GM18526 (cell line): ENCODE results near the gene TUBB.

ENCODE experiments used
- POLR2A ChIP-seq: IDR thresholded peaks from 3 replicates; pipeline ENCODE4 v1.6.1; 2011; ENCODE audit not compliant: insufficient read length; ENCODE audit errors: extremely low read depth

The TUBB gene

DNA sequence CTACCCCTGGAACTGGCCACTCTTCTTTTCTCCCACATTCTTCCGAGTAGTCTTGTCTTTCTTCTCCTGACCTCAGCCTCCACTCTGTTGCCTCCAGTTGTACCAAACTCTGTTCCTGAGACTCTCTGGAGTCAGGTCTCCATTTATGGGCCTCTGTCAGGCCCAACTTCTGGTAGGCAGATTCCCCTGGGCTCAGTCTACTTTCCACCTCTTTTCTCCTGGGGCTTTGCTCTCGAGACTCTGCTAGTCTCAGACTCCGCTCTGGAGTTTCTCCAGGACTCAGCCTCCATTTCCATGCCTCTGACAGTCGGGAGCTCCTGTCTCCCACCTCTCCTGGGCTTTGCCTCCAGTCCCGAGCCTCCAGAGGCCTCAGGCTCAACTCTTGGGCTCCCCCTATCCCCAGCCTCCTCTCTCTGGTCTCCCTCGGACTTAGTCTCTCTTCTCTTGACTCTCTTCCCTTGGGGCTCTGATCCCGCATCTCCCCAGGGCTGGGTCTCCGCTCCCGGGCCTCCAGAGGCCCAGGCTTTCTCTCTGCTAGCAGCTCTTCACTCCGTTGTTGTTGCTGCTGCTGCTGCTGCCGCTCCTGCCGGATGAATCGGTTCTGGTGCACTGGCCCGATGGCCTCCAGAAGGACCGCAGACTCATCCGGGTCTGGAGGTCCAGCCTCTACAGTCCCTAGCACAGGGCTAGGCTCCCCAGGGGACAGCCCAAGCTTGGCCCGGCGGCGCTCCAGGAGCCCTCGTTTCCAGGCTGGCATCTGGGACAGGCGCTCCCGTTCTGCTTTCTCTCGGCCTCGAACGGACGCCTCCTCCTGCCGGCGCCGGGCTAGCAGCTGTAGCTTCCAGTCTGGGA, 34.8 kb upstream of the TUBB start:
- TF ChIP-seq POLR2A, result no peak

DNA sequence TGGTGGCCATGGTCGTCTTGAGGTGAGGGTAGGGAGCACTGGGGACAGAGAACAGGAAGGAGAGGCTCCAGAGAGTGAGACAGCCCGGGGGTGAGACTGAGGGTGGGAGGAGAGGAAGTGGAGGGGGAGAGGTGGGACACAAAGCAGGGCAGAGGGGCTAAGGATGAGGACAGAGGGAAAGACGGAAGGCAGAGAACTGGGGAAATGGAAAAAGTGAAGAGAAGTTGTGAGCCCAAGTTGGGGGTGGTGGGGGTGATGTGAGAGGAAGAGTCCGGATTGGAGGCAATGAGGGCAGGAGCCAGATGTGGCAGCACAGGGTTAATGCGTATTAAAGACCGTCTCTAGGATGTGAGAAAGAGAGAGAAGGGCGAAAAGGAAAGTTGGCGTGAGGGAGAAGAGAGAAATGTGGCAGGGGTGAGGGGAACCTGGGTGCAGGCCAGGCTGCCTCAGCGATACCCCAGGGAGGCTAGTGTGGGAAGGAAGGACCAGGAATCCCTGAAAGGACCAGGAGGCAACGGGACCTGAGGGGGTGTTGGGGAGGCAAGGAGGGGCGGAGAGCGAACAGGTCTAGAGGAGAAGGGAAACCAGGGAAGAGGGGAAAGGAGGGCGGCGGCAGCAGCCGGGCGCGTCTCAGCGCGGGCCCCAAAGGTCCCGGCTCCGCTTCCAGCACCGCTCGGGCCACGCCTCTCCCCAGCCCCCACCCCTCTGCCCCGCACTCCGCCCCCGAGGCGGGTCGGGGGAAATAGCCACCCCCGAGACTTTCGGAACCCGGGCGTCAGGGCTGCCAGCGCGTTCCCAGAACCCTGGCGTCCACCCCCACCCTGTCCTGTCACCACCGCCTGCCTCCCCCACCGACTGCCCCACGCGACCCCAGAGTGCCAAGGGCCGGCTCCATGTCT, 33.9 kb upstream of the TUBB start, which contains the start of gene PPP1R18:
TSS of gene PPP1R18 (minus strand) at position 637 of the 899 bp plus-strand sequence. CDS start at position 10, 627 bp downstream.
- TF ChIP-seq POLR2A, result peak; percentile 65

- no peak for TF ChIP-seq POLR2A
Measured at GRCh38 chr6:30686908-30687658, 33.1 kb upstream of the TUBB start.

DNA sequence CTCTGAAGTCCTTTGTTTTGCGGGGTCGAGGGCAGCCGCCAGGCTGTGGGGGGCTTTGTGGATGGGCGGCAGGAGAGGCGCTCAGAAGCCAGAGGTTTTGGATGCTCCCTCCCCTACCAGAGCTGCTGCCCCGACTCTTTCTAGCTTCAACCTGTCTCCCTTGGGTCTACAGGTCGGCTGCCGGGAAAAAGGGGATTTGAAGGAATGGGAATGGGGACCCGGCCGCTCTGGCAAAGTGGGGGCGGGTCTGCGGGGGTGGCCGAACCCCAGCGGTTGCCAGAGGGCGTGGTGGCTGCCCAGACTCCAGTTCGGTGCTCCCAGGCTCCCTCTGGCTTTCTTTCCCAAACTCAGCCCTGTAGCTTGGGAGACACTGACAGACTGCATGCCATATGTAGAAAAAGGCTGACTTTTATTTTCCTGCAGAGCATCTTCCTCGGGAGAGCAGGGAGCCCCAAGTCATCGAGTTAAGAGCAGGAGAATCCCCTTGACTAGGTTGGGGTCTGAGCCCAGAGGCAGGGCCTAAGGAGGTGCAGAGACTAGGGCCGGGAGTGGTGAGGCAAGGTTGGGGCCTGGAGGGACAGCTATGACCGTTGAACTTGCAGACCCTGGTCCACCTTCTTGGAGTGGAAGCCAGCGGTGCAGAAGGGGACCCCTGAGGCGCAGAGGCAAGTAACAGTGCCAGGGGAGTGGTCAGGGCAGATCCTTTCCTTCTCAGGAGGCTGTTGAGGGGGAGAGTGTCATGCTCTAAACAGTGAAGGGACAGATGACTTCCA, 32.3 kb upstream of the TUBB start:
- TF ChIP-seq POLR2A, result peak; percentile 50

DNA sequence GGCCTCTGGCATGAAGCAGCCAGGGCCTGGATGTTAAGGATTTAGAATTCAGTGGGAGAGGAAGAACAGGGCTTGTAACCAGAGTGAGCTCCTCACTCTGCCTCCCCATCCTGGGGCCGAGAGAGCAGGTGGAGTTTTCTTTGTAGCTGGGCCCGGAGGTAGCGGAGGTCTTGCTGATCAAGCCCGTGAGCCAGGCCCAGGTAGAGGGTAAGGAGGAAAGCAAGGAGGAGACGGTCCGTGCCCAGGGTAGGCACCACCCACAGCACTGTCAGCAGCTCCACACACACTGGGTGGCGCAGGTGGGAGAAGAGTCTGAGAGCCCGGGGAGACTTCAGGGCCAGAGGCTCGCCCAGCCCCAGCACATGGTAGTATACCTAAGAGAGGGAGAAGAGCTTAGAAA, 31.6 kb upstream of the TUBB start:
- peak; percentile 38 for TF ChIP-seq POLR2A

DNA sequence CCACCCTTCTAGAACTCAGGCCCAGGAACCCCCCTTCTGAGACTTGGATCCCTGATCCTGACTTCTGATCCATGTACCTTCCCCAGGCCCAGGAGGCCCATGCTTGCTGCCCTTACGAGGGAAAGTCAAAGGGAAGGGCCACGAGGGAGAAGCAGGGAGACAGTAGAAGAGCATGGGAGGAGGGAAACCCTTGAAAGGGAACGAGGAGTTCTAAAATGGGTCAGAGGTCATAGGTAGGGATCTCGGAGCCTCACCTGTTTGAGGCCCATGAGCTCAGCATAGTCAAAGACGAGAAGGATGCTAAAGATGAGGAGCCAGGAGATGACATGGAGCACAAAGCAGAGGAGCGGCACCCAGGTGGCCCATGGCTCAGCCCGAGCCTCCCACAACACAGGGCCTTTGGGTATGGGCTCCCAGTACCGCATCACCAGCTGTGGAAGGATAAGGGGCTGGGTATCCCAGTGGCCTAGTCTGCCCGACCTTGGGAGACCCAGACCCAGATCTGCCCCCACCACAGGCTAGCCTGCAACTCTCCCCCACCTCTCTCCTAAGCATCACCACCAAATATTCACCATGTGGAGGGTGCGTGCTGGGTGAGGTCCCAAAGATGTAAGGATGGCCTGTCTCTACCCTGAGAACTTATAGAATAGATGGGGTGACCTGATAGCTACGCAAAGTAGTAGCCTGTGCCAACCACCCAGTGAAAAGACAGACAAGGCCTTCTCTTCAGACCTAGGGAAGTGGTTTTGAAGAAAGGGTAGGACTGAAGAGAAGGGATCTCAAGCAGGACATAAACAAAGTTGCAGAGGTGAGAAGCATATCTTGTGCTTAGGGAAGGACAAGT, 30.9 kb upstream of the TUBB start:
- TF ChIP-seq POLR2A, result peak; percentile 1

- TF ChIP-seq POLR2A, result no peak
Measured at GRCh38 chr6:30689985-30690384, 30.2 kb upstream of the TUBB start.

- TF ChIP-seq POLR2A, result peak; percentile 72
Measured at GRCh38 chr6:30690403-30691207, 29.5 kb upstream of the TUBB start, which contains the start of gene NRM. NRM (minus strand) TSS chr6:30690984; CDS start chr6:30690974, 10 bp downstream.

DNA sequence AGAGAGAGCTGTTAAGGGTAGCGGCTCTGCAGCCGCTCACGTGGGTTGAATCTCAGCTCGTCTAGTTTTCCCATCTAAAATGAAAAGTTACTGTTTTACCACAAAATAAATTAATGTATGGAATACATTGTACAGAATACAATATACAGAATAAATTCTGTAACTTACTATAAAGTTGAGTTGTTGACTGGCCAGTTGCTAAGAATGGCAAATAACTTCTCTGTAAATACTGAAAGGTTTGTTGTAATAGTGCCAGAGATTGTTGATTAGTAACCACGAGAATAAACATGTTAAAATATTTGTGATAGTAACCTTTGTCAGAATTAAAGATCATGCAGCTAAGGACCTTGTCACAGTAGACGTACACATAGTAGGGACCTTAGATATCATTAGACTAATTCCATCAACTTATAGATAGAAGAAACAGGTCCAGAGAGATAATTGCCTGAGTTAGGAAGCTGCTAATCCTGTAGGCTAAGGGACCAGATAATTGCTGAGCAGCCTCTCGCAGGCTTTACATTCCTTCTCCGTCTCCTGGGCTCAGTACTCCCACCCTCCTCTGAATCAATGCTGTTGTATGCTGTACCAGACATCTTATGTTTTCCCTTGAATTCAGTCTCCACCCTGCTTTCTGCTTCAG, 28.8 kb upstream of the TUBB start:
- no peak for TF ChIP-seq POLR2A

- TF ChIP-seq POLR2A, result no peak
Measured at GRCh38 chr6:30696432-30696831, 23.7 kb upstream of the TUBB start.

- no peak for TF ChIP-seq POLR2A
Measured at GRCh38 chr6:30700340-30700739, 19.8 kb upstream of the TUBB start.

GRCh38 chr6:30703011-30703410, 17.1 kb upstream of the TUBB start:
- TF ChIP-seq POLR2A, result no peak
